Fibroblast of skin of back (primary cell): ENCODE results near the gene TOR1AIP2.
A peak's percentile ranks its signal among the peaks of the same experiment; 100 is the strongest.

Experiments
- DNase-seq: peaks from one replicate; pipeline ENCODE4 v3.0.0-alpha.2; 2013

TOR1AIP2 gene

GRCh38 chr1:179825206-179825605 is 52.4 kb downstream of the TOR1AIP2 start:
- no peak for DNase-seq

GRCh38 chr1:179824265-179824664 is 53.3 kb downstream of the TOR1AIP2 start:
- DNase-seq = no peak

- DNase-seq = no peak
Observed at GRCh38 chr1:179823693-179824092, 53.9 kb downstream of the TOR1AIP2 start.

- DNase-seq = no peak
Observed at GRCh38 chr1:179822065-179822464, 55.5 kb downstream of the TOR1AIP2 start.

- no peak for DNase-seq
Observed at GRCh38 chr1:179821524-179821923, 56.1 kb downstream of the TOR1AIP2 start.

- DNase-seq = no peak
Observed at GRCh38 chr1:179820226-179820970, 57.2 kb downstream of the TOR1AIP2 start.

- DNase-seq = no peak
Observed at GRCh38 chr1:179818743-179819173, 58.8 kb downstream of the TOR1AIP2 start.

- no peak for DNase-seq
Observed at GRCh38 chr1:179818260-179818659, 59.3 kb downstream of the TOR1AIP2 start.

- peak; percentile 49 for DNase-seq
Observed at GRCh38 chr1:179817789-179818188, 59.8 kb downstream of the TOR1AIP2 start.

GRCh38 chr1:179817056-179817455 is 60.5 kb downstream of the TOR1AIP2 start:
- DNase-seq = no peak

GRCh38 chr1:179816196-179816960 is 61.2 kb downstream of the TOR1AIP2 start:
- no peak for DNase-seq

GRCh38 chr1:179815641-179816040 is 62.0 kb downstream of the TOR1AIP2 start:
- DNase-seq = no peak

- DNase-seq = no peak
Observed at GRCh38 chr1:179814546-179814838, 63.1 kb downstream of the TOR1AIP2 start.

- no peak for DNase-seq
Observed at GRCh38 chr1:179813626-179814545, 63.7 kb downstream of the TOR1AIP2 start.

GRCh38 chr1:179812501-179813292 is 64.9 kb downstream of the TOR1AIP2 start:
- DNase-seq = no peak

- DNase-seq = no peak
Observed at GRCh38 chr1:179810367-179810715, 67.3 kb downstream of the TOR1AIP2 start.

- DNase-seq = peak; percentile 62
Observed at GRCh38 chr1:179809506-179810366, 67.9 kb downstream of the TOR1AIP2 start.

GRCh38 chr1:179808503-179808902 is 69.1 kb downstream of the TOR1AIP2 start:
- DNase-seq = no peak

GRCh38 chr1:179807691-179808485 is 69.7 kb downstream of the TOR1AIP2 start:
- peak; percentile 50 for DNase-seq

GRCh38 chr1:179807291-179807690 is 70.3 kb downstream of the TOR1AIP2 start:
- DNase-seq = no peak
